ENCODE data around the gene DDX41. TPM values are rescaled to one million over a fixed set of nuclear protein-coding genes. Genes with fewer than 3 reads are reported as not detected.

DDX41 gene
- total RNA-seq, 3 donors from 2014 or later (not counting 1 experiment from before 2014, with no cell fraction given): 66.6 to 106 (median 78.3) TPM

DNA sequence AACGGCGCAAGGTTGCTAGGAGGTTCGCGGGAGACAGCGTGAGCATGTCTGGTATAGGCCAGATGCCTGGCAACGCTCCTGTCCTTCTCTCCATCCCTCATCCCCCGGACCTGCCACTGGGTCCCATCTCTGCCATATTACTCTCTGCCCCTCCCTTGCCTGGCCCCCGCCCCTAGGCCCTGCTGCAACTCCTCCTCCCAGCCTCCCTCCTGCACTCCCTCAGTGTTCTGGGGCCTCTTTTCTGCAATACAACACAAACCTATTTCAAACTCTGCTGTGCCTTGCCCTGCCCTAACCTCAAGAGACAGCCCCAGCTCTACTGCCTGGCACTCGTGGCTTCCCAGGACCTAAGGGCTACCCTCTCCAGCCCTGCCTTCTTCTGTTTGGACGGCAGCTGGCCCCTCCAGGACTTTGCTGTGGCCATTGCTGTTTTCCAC is 34.4 kb downstream of the DDX41 start:
- H3K9me3 Mint-ChIP-seq: no peaks in the 10 kb centered on the region
- no peaks in the 10 kb centered on the region for H3K36me3 ChIP-seq (ENCODE audit: control insufficient read depth, insufficient read depth, low read length)
- intact Hi-C loops (cut with micrococcal nuclease): no loop called here
- H3K4me3 Mint-ChIP-seq: no peak overlapping the region
- H3K27me3 ChIP-seq (ENCODE audit: control insufficient read depth, insufficient read depth, low read length): no peaks in the 10 kb centered on the region
- no peak for ATAC-seq
- no peaks in the 10 kb centered on the region for H3K36me3 Mint-ChIP-seq
- no peak overlapping the region for H3K4me3 ChIP-seq (ENCODE audit: low read length)
- H3K27me3 Mint-ChIP-seq (ENCODE audit: low read depth in 2 of 2): peaks cover 0 to 4% of the 10 kb centered on the region in 2 donors
- 93% methylated on average over 10 of the region's 10 CpGs for WGBS (ENCODE audit: insufficient coverage)
- TF ChIP-seq, protein P1, sequence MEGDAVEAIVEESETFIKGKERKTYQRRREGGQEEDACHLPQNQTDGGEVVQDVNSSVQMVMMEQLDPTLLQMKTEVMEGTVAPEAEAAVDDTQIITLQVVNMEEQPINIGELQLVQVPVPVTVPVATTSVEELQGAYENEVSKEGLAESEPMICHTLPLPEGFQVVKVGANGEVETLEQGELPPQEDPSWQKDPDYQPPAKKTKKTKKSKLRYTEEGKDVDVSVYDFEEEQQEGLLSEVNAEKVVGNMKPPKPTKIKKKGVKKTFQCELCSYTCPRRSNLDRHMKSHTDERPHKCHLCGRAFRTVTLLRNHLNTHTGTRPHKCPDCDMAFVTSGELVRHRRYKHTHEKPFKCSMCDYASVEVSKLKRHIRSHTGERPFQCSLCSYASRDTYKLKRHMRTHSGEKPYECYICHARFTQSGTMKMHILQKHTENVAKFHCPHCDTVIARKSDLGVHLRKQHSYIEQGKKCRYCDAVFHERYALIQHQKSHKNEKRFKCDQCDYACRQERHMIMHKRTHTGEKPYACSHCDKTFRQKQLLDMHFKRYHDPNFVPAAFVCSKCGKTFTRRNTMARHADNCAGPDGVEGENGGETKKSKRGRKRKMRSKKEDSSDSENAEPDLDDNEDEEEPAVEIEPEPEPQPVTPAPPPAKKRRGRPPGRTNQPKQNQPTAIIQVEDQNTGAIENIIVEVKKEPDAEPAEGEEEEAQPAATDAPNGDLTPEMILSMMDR (IDR thresholded peaks at IDR 0.05): no peak
- peaks cover 17 to 22% of the 10 kb centered on the region in 2 donors for H3K4me1 Mint-ChIP-seq
- H3K27ac Mint-ChIP-seq: no peak overlapping the region
- H3K9me3 ChIP-seq (ENCODE audit: control insufficient read depth, insufficient read depth, low read length): no peaks in the 10 kb centered on the region
- H3K27ac ChIP-seq (ENCODE audit: low read length): no peak overlapping the region
- DNase-seq: no peak
- H3K4me1 ChIP-seq (ENCODE audit: control insufficient read depth, insufficient read depth, low read length): peaks cover 31% of the 10 kb centered on the region

DNA sequence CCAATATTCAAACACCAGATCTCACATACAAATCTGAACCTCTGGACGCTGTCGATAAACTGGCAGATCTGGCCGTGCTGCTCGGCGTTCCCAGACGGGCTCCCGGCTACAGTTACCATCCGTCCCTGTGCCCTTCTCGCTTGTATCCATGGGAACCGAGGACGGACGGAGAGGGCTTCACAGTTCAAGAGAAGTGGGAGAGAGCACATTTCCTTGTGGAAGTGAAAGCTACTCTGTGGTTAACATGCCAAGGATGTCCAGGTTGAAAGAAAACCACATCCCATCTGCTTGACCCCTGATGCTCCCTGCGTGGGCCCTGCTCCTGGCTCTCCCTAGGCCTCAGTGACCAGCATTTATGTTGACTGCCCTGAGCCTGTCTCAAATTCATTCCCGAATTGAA is 37.0 kb downstream of the DDX41 start:
- H3K36me3 Mint-ChIP-seq: no peaks in the 10 kb centered on the region
- peaks cover 2% of the 10 kb centered on the region for H3K27me3 ChIP-seq (ENCODE audit: control insufficient read depth, insufficient read depth, low read length)
- H3K27ac ChIP-seq (ENCODE audit: low read length): peak overlapping the region; percentile 29
- TF ChIP-seq, protein P1 (IDR thresholded peaks at IDR 0.05): no peak
- H3K27me3 Mint-ChIP-seq (ENCODE audit: low read depth in 2 of 2): peaks cover 0 to 9% of the 10 kb centered on the region in 2 donors
- no peaks in the 10 kb centered on the region for H3K9me3 ChIP-seq (ENCODE audit: control insufficient read depth, insufficient read depth, low read length)
- peak overlapping the region; percentile 83 to 92 for H3K27ac Mint-ChIP-seq
- no peak for DNase-seq
- H3K4me3 ChIP-seq (ENCODE audit: low read length): no peak overlapping the region
- ATAC-seq: no peak
- no peaks in the 10 kb centered on the region for H3K9me3 Mint-ChIP-seq
- H3K4me1 Mint-ChIP-seq: peaks cover 17 to 36% of the 10 kb centered on the region in 2 donors
- peaks cover 31% of the 10 kb centered on the region for H3K4me1 ChIP-seq (ENCODE audit: control insufficient read depth, insufficient read depth, low read length)
- peak overlapping the region; percentile 85 for H3K4me3 Mint-ChIP-seq
- WGBS (ENCODE audit: insufficient coverage): 77% methylated on average over 14 of the region's 14 CpGs
- intact Hi-C loops (cut with micrococcal nuclease): no loop called here
- no peaks in the 10 kb centered on the region for H3K36me3 ChIP-seq (ENCODE audit: control insufficient read depth, insufficient read depth, low read length)

DNA sequence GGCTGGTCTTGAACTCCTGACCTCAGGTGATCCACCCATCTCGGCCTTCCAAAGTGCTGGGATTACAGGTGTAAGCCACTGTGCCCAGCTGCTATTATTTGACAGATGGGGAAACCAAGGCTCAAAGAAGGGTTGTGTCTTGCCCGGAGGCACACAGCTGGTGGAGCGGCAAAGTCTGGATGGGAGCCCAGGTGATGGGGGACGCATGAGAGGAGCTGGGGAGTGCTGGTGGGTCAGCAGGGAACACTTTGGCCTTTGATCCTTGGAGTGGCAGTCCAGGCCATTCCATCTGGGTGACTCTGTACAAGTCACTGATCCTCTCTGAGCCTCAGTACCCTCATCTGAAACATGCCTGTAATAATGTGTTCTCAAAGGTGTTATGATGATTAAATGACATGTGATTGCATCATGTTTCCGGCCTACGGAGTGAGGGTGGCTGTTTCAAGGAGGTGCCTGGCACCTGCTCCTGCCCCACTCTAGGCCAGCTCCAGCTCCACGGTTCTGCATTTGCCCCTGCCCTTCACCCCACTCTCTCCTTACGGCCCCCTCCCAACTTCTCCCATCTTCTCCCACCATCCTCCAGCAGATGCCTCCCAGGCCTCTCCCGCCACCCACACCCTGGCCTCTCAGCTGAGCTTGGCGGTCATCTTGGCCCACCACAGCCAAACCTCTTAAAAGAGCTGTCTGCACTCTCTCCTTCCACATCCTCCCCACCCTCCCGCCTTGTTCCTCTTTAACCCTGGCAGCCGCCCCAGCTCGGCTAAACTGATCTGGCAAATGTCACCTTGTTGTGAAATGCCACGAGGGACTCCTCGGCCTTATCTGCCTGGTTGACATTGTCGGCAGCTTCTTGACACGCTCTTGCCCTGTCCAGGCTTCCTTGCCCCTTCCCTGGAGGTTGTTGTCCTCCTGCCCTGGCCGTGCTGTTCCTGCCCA is 37.8 kb downstream of the DDX41 start:
- intact Hi-C loops (cut with micrococcal nuclease): no loop called here

More for the DNA sequence above, 37.8 kb downstream of the DDX41 start:
- peaks cover 0 to 14% of the 10 kb centered on the region in 2 donors for H3K27me3 Mint-ChIP-seq (ENCODE audit: low read depth in 2 of 2)
- no peaks in the 10 kb centered on the region for H3K36me3 Mint-ChIP-seq
- peak overlapping the region; percentile 83 to 92 for H3K27ac Mint-ChIP-seq
- peaks cover 6% of the 10 kb centered on the region for H3K27me3 ChIP-seq (ENCODE audit: control insufficient read depth, insufficient read depth, low read length)
- no peak overlapping the region for H3K4me3 ChIP-seq (ENCODE audit: low read length)
- ATAC-seq (peak; percentile 87 to 92 (median 87)), DNase-seq (peak; percentile 47 to 65)
- H3K4me3 Mint-ChIP-seq: peak overlapping the region; percentile 85
- peaks cover 17 to 44% of the 10 kb centered on the region in 2 donors for H3K4me1 Mint-ChIP-seq
- H3K36me3 ChIP-seq (ENCODE audit: control insufficient read depth, insufficient read depth, low read length): no peaks in the 10 kb centered on the region
- H3K27ac ChIP-seq (ENCODE audit: low read length): peak overlapping the region; percentile 29
- H3K4me1 ChIP-seq (ENCODE audit: control insufficient read depth, insufficient read depth, low read length): peaks cover 32% of the 10 kb centered on the region
- no peaks in the 10 kb centered on the region for H3K9me3 Mint-ChIP-seq
- TF ChIP-seq, protein P1 (IDR thresholded peaks at IDR 0.05): no peak
- H3K9me3 ChIP-seq (ENCODE audit: control insufficient read depth, insufficient read depth, low read length): no peaks in the 10 kb centered on the region
- 30% methylated on average over 18 of the region's 18 CpGs for WGBS (ENCODE audit: insufficient coverage)
